PFSK-1 (cell line): ENCODE results near the gene DBX1.

ENCODE experiments used
- FOXP2 ChIP-seq: optimal IDR thresholded peaks from 2 replicates; pipeline ENCODE3; 2011; ENCODE audit warnings: borderline replicate concordance, control low read depth, inconsistent platforms; ENCODE audit not compliant: insufficient read depth; ENCODE audit errors: extremely low read length, extremely low read depth
- REST ChIP-seq, 2 experiments: IDR thresholded peaks; 2 replicates each; pipeline versions ENCODE4 v1.6.1 to v1.8.0; 2011 to 2012; ENCODE audit warnings: low read depth in 2 of 2, low read length in 2 of 2, control low read depth in 1 of 2, inconsistent platforms in 1 of 2, mild to moderate bottlenecking in 1 of 2, moderate library complexity in 1 of 2; ENCODE audit not compliant: insufficient read depth in 1 of 2
- SIN3A ChIP-seq: IDR thresholded peaks from 2 replicates; pipeline ENCODE4 v1.6.1; 2012; ENCODE audit warnings: mild to moderate bottlenecking, low read length, moderate library complexity, borderline replicate concordance; ENCODE audit not compliant: insufficient read depth
- TAF1 ChIP-seq: IDR thresholded peaks from 2 replicates; pipeline ENCODE4 v1.6.1; 2012; ENCODE audit warnings: low read length, control low read depth, borderline replicate concordance; ENCODE audit not compliant: insufficient read depth

- TF ChIP-seq TAF1 = no peak
- no peak for TF ChIP-seq FOXP2
- TF ChIP-seq REST (IDR thresholded peaks at IDR 0.05; ENCODE audit: insufficient read depth in 1 of 2, low read depth in 2 of 2, low read length in 2 of 2) = no peak
- no peak for TF ChIP-seq SIN3A
Measured at GRCh38 chr11:20131788-20132666, 28.2 kb downstream of the DBX1 start.
